CD4-positive, alpha-beta T cell treated with Interleukin-6 for 4 hours (primary cell): ENCODE results near the gene IL10.
"Not testable (repeated sequence)": the region's sequence is repeated elsewhere in the genome, so short reads cannot be mapped to it uniquely, and the experiment has no call there.

ENCODE experiments used
- DNase-seq: peaks from one replicate; pipeline ENCODE4 v3.0.0-alpha.2; 2020; ENCODE audit warnings: mixed read lengths

Gene IL10

GRCh38 chr1:206792939-206793607, 20.8 kb upstream of the IL10 start:
- DNase-seq = no peak

- DNase-seq = no peak
Observed at GRCh38 chr1:206790502-206791250, 18.4 kb upstream of the IL10 start.

- no peak for DNase-seq
Observed at GRCh38 chr1:206788487-206789050, 16.3 kb upstream of the IL10 start.

- DNase-seq = no peak
Observed at GRCh38 chr1:206787891-206788290, 15.6 kb upstream of the IL10 start.

GRCh38 chr1:206786212-206786886, 14.1 kb upstream of the IL10 start:
- no peak for DNase-seq

GRCh38 chr1:206785182-206785765, 13.0 kb upstream of the IL10 start:
- DNase-seq = no peak

- peak; percentile 83 for DNase-seq
Observed at GRCh38 chr1:206784471-206784903, 12.2 kb upstream of the IL10 start.

GRCh38 chr1:206783506-206783905, 11.2 kb upstream of the IL10 start:
- no peak for DNase-seq

GRCh38 chr1:206782448-206782847, 10.2 kb upstream of the IL10 start:
- DNase-seq = no peak

GRCh38 chr1:206779638-206780037, 7.3 kb upstream of the IL10 start:
- DNase-seq = no peak

- not testable (repeated sequence) for DNase-seq
Observed at GRCh38 chr1:206778911-206779310, 6.6 kb upstream of the IL10 start.

- no peak for DNase-seq
Observed at GRCh38 chr1:206778031-206778430, 5.7 kb upstream of the IL10 start.

GRCh38 chr1:206776229-206776628, 3.9 kb upstream of the IL10 start:
- DNase-seq = no peak

GRCh38 chr1:206774093-206774492, 1.8 kb upstream of the IL10 start:
- no peak for DNase-seq

GRCh38 chr1:206771338-206771692, 979 bp downstream of the IL10 start:
- DNase-seq = no peak

- peak; percentile 69 for DNase-seq
Observed at GRCh38 chr1:206770531-206771337, 1.6 kb downstream of the IL10 start, which contains the start of gene IL19. IL19 (plus strand) TSS chr1:206770773; CDS start chr1:206836663, 65,890 bp downstream.

GRCh38 chr1:206769304-206769731, 3.0 kb downstream of the IL10 start:
- peak; percentile 60 for DNase-seq

- no peak for DNase-seq
Observed at GRCh38 chr1:206768472-206769303, 3.6 kb downstream of the IL10 start.

GRCh38 chr1:206766251-206766856, 5.9 kb downstream of the IL10 start:
- peak; percentile 77 for DNase-seq

GRCh38 chr1:206765771-206766170, 6.5 kb downstream of the IL10 start:
- peak; percentile 35 for DNase-seq
